GM21390 (cell line): Measurements from ENCODE around the gene CCNJL.
"Not testable (repeated sequence)": the region's sequence is repeated elsewhere in the genome, so short reads cannot be mapped to it uniquely, and the experiment has no call there.

ENCODE experiments used
- ATAC-seq: cut with Tn5 transposase; IDR thresholded peaks from one replicate; pipeline ENCODE4 v1.9.1; 2021; ENCODE audit not compliant: unreplicated experiment

CCNJL gene

GRCh38 chr5:160266044-160266443 lies 46.3 kb downstream of the CCNJL start:
- no peak for ATAC-seq

GRCh38 chr5:160263326-160263855 lies 49.0 kb downstream of the CCNJL start:
- no peak for ATAC-seq

GRCh38 chr5:160262151-160263074 lies 50.0 kb downstream of the CCNJL start:
- ATAC-seq: no peak

- ATAC-seq: peak; percentile 67
These were observed 51.2 kb downstream of the CCNJL start for GRCh38 chr5:160260881-160261815.

- ATAC-seq: no peak
These were observed 52.2 kb downstream of the CCNJL start for GRCh38 chr5:160260006-160260775.

- no peak for ATAC-seq
These were observed 53.0 kb downstream of the CCNJL start for GRCh38 chr5:160259341-160259740.

GRCh38 chr5:160254706-160255105 lies 57.7 kb downstream of the CCNJL start:
- ATAC-seq: no peak

- ATAC-seq: no peak
These were observed 58.9 kb downstream of the CCNJL start for GRCh38 chr5:160253441-160253840.

- no peak for ATAC-seq
These were observed 59.4 kb downstream of the CCNJL start for GRCh38 chr5:160252916-160253315.

GRCh38 chr5:160251406-160252155 lies 60.8 kb downstream of the CCNJL start:
- no peak for ATAC-seq

- ATAC-seq: no peak
These were observed 61.5 kb downstream of the CCNJL start for GRCh38 chr5:160250826-160251225.

- ATAC-seq: no peak
These were observed 62.1 kb downstream of the CCNJL start for GRCh38 chr5:160250226-160250625.

GRCh38 chr5:160249570-160249969 lies 62.8 kb downstream of the CCNJL start:
- not testable (repeated sequence) for ATAC-seq

- no peak for ATAC-seq
These were observed 66.8 kb downstream of the CCNJL start for GRCh38 chr5:160245506-160246086.

GRCh38 chr5:160242145-160242544 lies 70.2 kb downstream of the CCNJL start:
- no peak for ATAC-seq

- ATAC-seq: no peak
These were observed 72.0 kb downstream of the CCNJL start for GRCh38 chr5:160240350-160240749.

- ATAC-seq: no peak
These were observed 74.7 kb downstream of the CCNJL start for GRCh38 chr5:160237571-160238093.

- ATAC-seq: no peak
These were observed 76.6 kb downstream of the CCNJL start for GRCh38 chr5:160235731-160236130.

GRCh38 chr5:160233215-160233614 lies 79.1 kb downstream of the CCNJL start:
- no peak for ATAC-seq
